H1 (cell line): ENCODE results near the gene TIMP4. TPM values are rescaled to one million over a fixed set of nuclear protein-coding genes. Genes with fewer than 3 reads are reported as not detected.
A peak's percentile ranks its signal among the peaks of the same experiment; 100 is the strongest.

Source experiments
- CTCF ChIA-PET: fragments of 300-600 bp; sonication (Branson Sonifier 250); formaldehyde crosslinking; loops from one replicate; lab custom pipeline; 2021; ENCODE audit not compliant: partially characterized antibody; lab: Charles Lee
- POLR2A ChIA-PET: fragments of 300-600 bp; sonication (Branson Sonifier 250); formaldehyde crosslinking; loops from one replicate; lab custom pipeline; 2021; ENCODE audit warnings: inconsistent platforms; ENCODE audit not compliant: partially characterized antibody; lab: Charles Lee
- DNase-seq, 2 experiments: peaks; one replicate each; pipeline versions ENCODE4 v3.0.0 to v3.0.0-alpha.2; 2010 to 2022; ENCODE audit warnings: low spot score in 2 of 2, low read depth in 1 of 2, mixed read lengths in 1 of 2
- FAIRE-seq: peaks from 2 replicates; lab custom pipeline; 2011; peaks lifted over from hg19 to GRCh38; lab: Jason Lieb, UNC
- H2AFZ ChIP-seq: 2 replicates; pipeline ENCODE4 v1.8.1; 2012; ENCODE audit warnings: low read length, inconsistent platforms
- H2AK5ac ChIP-seq: 2 replicates; pipeline ENCODE4 v1.6.1; 2013; ENCODE audit warnings: low read depth, low read length
- H2BK120ac ChIP-seq: replicated peaks from 2 replicates; pipeline ENCODE3; 2013; ENCODE audit warnings: low read depth, low read length, inconsistent platforms
- H2BK12ac ChIP-seq: 2 replicates; pipeline ENCODE4 v1.6.1; 2013; ENCODE audit warnings: low read depth, low read length
- H2BK15ac ChIP-seq: 2 replicates; pipeline ENCODE4 v1.6.1; 2013; ENCODE audit warnings: low read length
- H2BK20ac ChIP-seq: 2 replicates; pipeline ENCODE4 v1.6.1; 2013; ENCODE audit warnings: low read length
- H2BK5ac ChIP-seq: 2 replicates; pipeline ENCODE4 v1.6.1; 2013; ENCODE audit warnings: low read depth, low read length
- H3K14ac ChIP-seq: 2 replicates; pipeline ENCODE4 v1.6.1; 2013; ENCODE audit warnings: inconsistent platforms; ENCODE audit not compliant: insufficient read length
- H3K18ac ChIP-seq: 2 replicates; pipeline ENCODE4 v1.6.1; 2013; ENCODE audit warnings: low read length; ENCODE audit errors: extremely low read depth
- H3K23ac ChIP-seq: 2 replicates; pipeline ENCODE4 v1.6.1; 2013; ENCODE audit warnings: inconsistent platforms; ENCODE audit not compliant: insufficient read length
- H3K23me2 ChIP-seq: 2 replicates; pipeline ENCODE4 v1.6.1; 2013; ENCODE audit warnings: low read depth, low read length
- H3K27ac ChIP-seq: 2 replicates; pipeline ENCODE4 v1.6.1; 2011; ENCODE audit warnings: low read depth, low read length, inconsistent platforms
- H3K27me3 ChIP-seq, 4 experiments: replicated peaks in 1 of 4; 1 replicate in 1 of 4; 2 replicates in 3 of 4; pipeline versions ENCODE4 v1.6.1 to v1.8.1; 2011 to 2013; ENCODE audit warnings: low read length in 3 of 4, mild to moderate bottlenecking in 3 of 4, inconsistent platforms in 2 of 4, mixed read lengths in 2 of 4, moderate library complexity in 1 of 4; ENCODE audit not compliant: control insufficient read depth in 3 of 4, insufficient read depth in 3 of 4; ENCODE audit errors: extremely low read depth in 1 of 4
- H3K36me3 ChIP-seq, 4 experiments: 2 replicates each; pipeline versions ENCODE4 v1.6.1 to v1.8.1; 2011 to 2013; ENCODE audit warnings: mild to moderate bottlenecking in 4 of 4, low read length in 3 of 4, moderate library complexity in 2 of 4, control low read depth in 1 of 4, inconsistent platforms in 1 of 4; ENCODE audit not compliant: insufficient read depth in 4 of 4, control insufficient read depth in 2 of 4
- H3K4ac ChIP-seq: replicated peaks from 2 replicates; pipeline ENCODE3; 2013; ENCODE audit warnings: low read length, low read depth, mixed read lengths, inconsistent platforms; ENCODE audit not compliant: insufficient read length
- H3K4me1 ChIP-seq, 4 experiments: replicated peaks in 1 of 4; 1 replicate in 1 of 4; 2 replicates in 3 of 4; pipeline versions ENCODE4 v1.6.1 to v1.8.1; 2011 to 2013; ENCODE audit warnings: low read length in 3 of 4, inconsistent platforms in 2 of 4, mixed read lengths in 1 of 4; ENCODE audit not compliant: insufficient read depth in 4 of 4, control insufficient read depth in 3 of 4
- H3K4me2 ChIP-seq, 2 experiments: 2 replicates each; pipeline versions ENCODE4 v1.6.1 to v1.8.1; 2011 to 2013; ENCODE audit warnings: low read depth in 2 of 2, low read length in 2 of 2, control low read depth in 1 of 2, inconsistent platforms in 1 of 2, mild to moderate bottlenecking in 1 of 2; ENCODE audit not compliant: insufficient read depth in 1 of 2
- H3K4me3 ChIP-seq, 4 experiments: fragments of 200-600, 300-600 bp in 1 of 4; sonication (generic), shearing (Covaris generic), sonication (Bioruptor Twin) in 1 of 4; 2 replicates each; pipeline versions ENCODE4 v1.5.1 to v1.8.1; 2011 to 2016; ENCODE audit warnings: low read length in 4 of 4, low read depth in 3 of 4, control low read depth in 2 of 4, inconsistent platforms in 2 of 4, mild to moderate bottlenecking in 2 of 4, mixed read lengths in 1 of 4, moderate library complexity in 1 of 4; ENCODE audit not compliant: insufficient read depth in 2 of 4; ENCODE audit errors: extremely low read depth in 1 of 4
- H3K56ac ChIP-seq: replicated peaks from 2 replicates; pipeline ENCODE3; 2013; ENCODE audit warnings: low read depth, mild to moderate bottlenecking, mixed read lengths, low read length, inconsistent platforms; ENCODE audit not compliant: insufficient read length
- H3K79me1 ChIP-seq: 2 replicates; pipeline ENCODE4 v1.6.1; 2013; ENCODE audit warnings: low read depth, low read length, control low read depth
- H3K79me2 ChIP-seq, 2 experiments: 2 replicates each; pipeline versions ENCODE4 v1.6.1 to v1.8.1; 2012 to 2013; ENCODE audit warnings: low read length in 2 of 2, mild to moderate bottlenecking in 2 of 2, inconsistent platforms in 1 of 2; ENCODE audit not compliant: insufficient read depth in 2 of 2, control insufficient read depth in 1 of 2
- H3K9ac ChIP-seq, 4 experiments: replicated peaks in 1 of 4; 1 replicate in 1 of 4; 2 replicates in 3 of 4; pipeline versions ENCODE4 v1.6.1 to v1.8.1; 2011 to 2013; ENCODE audit warnings: low read depth in 3 of 4, low read length in 3 of 4, control low read depth in 2 of 4, mild to moderate bottlenecking in 2 of 4, moderate library complexity in 2 of 4, inconsistent platforms in 1 of 4; ENCODE audit errors: extremely low read depth in 1 of 4
- H3K9me3 ChIP-seq, 2 experiments: 2 replicates each; pipeline versions ENCODE4 v1.6.1 to v1.8.1; 2012 to 2013; ENCODE audit warnings: mild to moderate bottlenecking in 2 of 2, moderate library complexity in 2 of 2, control low read depth in 1 of 2, inconsistent platforms in 1 of 2, low read depth in 1 of 2, low read length in 1 of 2, mixed read lengths in 1 of 2; ENCODE audit not compliant: insufficient read depth in 2 of 2
- H4K20me1 ChIP-seq, 2 experiments: replicated peaks in 1 of 2; 2 replicates each; pipeline versions ENCODE3 to v1.8.1; 2011 to 2013; ENCODE audit warnings: inconsistent platforms in 2 of 2, low read length in 2 of 2, mild to moderate bottlenecking in 1 of 2; ENCODE audit not compliant: insufficient read depth in 2 of 2, control insufficient read depth in 1 of 2
- H4K5ac ChIP-seq: 2 replicates; pipeline ENCODE4 v1.6.1; 2013; ENCODE audit warnings: low read length, low read depth, mixed read lengths, inconsistent platforms; ENCODE audit not compliant: insufficient read length
- H4K8ac ChIP-seq: 2 replicates; pipeline ENCODE4 v1.8.0; 2013; ENCODE audit warnings: mild to moderate bottlenecking, moderate library complexity, low read length, inconsistent platforms; ENCODE audit not compliant: insufficient read depth; ENCODE audit errors: extremely low read depth
- H4K91ac ChIP-seq: replicated peaks from 2 replicates; pipeline ENCODE3; 2013; ENCODE audit warnings: low read length, mixed read lengths, inconsistent platforms; ENCODE audit not compliant: insufficient read length
- CBX8 ChIP-seq: fragments of 300-800, 300-1000 bp; sonication (generic); IDR thresholded peaks from 2 replicates; pipeline ENCODE4 v1.7.1; 2016; ENCODE audit warnings: low read depth, low read length, borderline replicate concordance
- CHD2 ChIP-seq: IDR thresholded peaks from 2 replicates; pipeline ENCODE4 v1.6.1; 2012; ENCODE audit warnings: low read length, improper control_type of control experiment
- CTBP2 ChIP-seq: IDR thresholded peaks from 2 replicates; pipeline ENCODE4 v1.7.0; 2011; ENCODE audit warnings: borderline replicate concordance, mild to moderate bottlenecking, moderate library complexity, mixed read lengths, low read length; ENCODE audit not compliant: insufficient read depth, insufficient read length
- CTCF ChIP-seq, 3 experiments: IDR thresholded peaks; 1 replicate in 2 of 3; 2 replicates in 1 of 3; pipeline versions ENCODE4 v1.5.1 to v1.6.1; 2011; ENCODE audit warnings: low read length in 3 of 3, mild to moderate bottlenecking in 3 of 3, inconsistent platforms in 2 of 3, low read depth in 1 of 3, moderate library complexity in 1 of 3; ENCODE audit not compliant: insufficient read depth in 1 of 3; ENCODE audit errors: control extremely low read depth in 1 of 3
- GABPA ChIP-seq: IDR thresholded peaks from 2 replicates; pipeline ENCODE4 v1.6.1; 2011; ENCODE audit warnings: mild to moderate bottlenecking, low read length, moderate library complexity, borderline replicate concordance; ENCODE audit not compliant: insufficient read depth
- GTF2F1 ChIP-seq: IDR thresholded peaks from 2 replicates; pipeline ENCODE4 v1.6.1; 2012; ENCODE audit warnings: low read depth, low read length, improper control_type of control experiment, borderline replicate concordance
- NRF1 ChIP-seq: IDR thresholded peaks from 2 replicates; pipeline ENCODE4 v1.6.1; 2011; ENCODE audit warnings: mild to moderate bottlenecking, low read depth, low read length, improper control_type of control experiment
- PHF8 ChIP-seq: fragments of 200-600 bp; sonication (generic); conservative IDR thresholded peaks from 2 replicates; pipeline ENCODE4 v1.7.1; 2012; ENCODE audit warnings: low read depth, mild to moderate bottlenecking, inconsistent platforms, low read length, moderate library complexity
- RNF2 ChIP-seq: fragments of 200-900, 300-1000 bp; sonication (generic); IDR thresholded peaks from 2 replicates; pipeline ENCODE4 v1.7.1; 2016; ENCODE audit warnings: borderline replicate concordance, low read depth, mild to moderate bottlenecking, antibody characterized with exemption, low read length; ENCODE audit not compliant: poor library complexity, severe bottlenecking; ENCODE audit errors: missing control alignments
- SP2 ChIP-seq: IDR thresholded peaks from 2 replicates; pipeline ENCODE4 v1.6.1; 2012; ENCODE audit warnings: mild to moderate bottlenecking, low read length, inconsistent platforms
- WGBS, 2 experiments: shearing (Covaris generic) in 1 of 2; methylation state at CpG; one replicate each; pipeline versions ENCODE4 v1.1.6 to v1.1.7; 2013 to 2015; ENCODE audit warnings: low lambda C conversion rate in 2 of 2, mixed read lengths in 2 of 2, inconsistent platforms in 1 of 2, low coverage in 1 of 2, missing lambda C conversion rate in 1 of 2; ENCODE audit not compliant: insufficient replicate concordance in 2 of 2, insufficient coverage in 1 of 2, insufficient read length in 1 of 2; ENCODE audit errors: extremely low coverage in 1 of 2, missing lambda C conversion rate in 1 of 2; 5-methylcytosine and 5-hydroxymethylcytosine counted together
- polyA plus RNA-seq, 7 experiments: library from polyadenylated mRNA; depleted of rRNA in 3 of 7; stranded (reverse) in 5 of 7; unstranded in 2 of 7; fragments of >200 nt in 5 of 7; fragments of 200-250 nt in 2 of 7; gene quantifications; 1 replicate in 5 of 7; 2 replicates in 1 of 7; 4 replicates in 1 of 7; pipeline versions ENCODE4 v1.2.1 to v1.2.3, GENCODE V29; 2011 to 2013; ENCODE audit warnings: missing spikeins in 2 of 7, mixed read lengths in 2 of 7
- total RNA-seq: library from RNA; stranded (reverse); fragmentation: NEBNext Ultra II Directional; extraction: Animal tissue kit (Norgen Biotek cat#: 25700); gene quantifications from 2 replicates; pipeline ENCODE4 v1.2.1, GENCODE V29; 2021

TIMP4 gene
- total and polyA plus RNA-seq, 2 of the 8 experiments (the other 6 are each of a cell fraction or from before 2014, with no cell fraction given): 5.1 to 8.7 TPM

- no peak overlapping the region for H4K5ac ChIP-seq
- H2BK20ac ChIP-seq: no peak overlapping the region
- CTCF ChIA-PET: interaction anchor here (2.0 to 7.2 kb wide), 3 partner anchors 11 to 54 kb away, joined by 6 to 54 read pairs (median 9); no protein-coding TSS in a partner anchor
- no peaks in the 10 kb centered on the region for H3K36me3 ChIP-seq
- no peaks in the 10 kb centered on the region for H3K27me3 ChIP-seq
- no peak overlapping the region for H3K56ac ChIP-seq
- H2AFZ ChIP-seq: no peak overlapping the region
- H3K23ac ChIP-seq: no peak overlapping the region
- H3K9ac ChIP-seq: no peak overlapping the region
- H3K4me2 ChIP-seq: no peak overlapping the region
- no peak overlapping the region for H3K27ac ChIP-seq
- POLR2A ChIA-PET: no interaction called here
- H3K18ac ChIP-seq: no peak overlapping the region
- no peak overlapping the region for H3K4ac ChIP-seq
- H2BK12ac ChIP-seq: no peak overlapping the region
- FAIRE-seq: no peak
- H2BK120ac ChIP-seq: no peak overlapping the region
- no peaks in the 10 kb centered on the region for H3K4me1 ChIP-seq
- WGBS, 2 experiments: 87% methylated on average over 8 of the region's 8 CpGs; no CpG with 5 or more reads in 1 of the 2 experiments
- no peak overlapping the region for H2AK5ac ChIP-seq
- no peak overlapping the region for H3K14ac ChIP-seq
- no peak overlapping the region for H2BK5ac ChIP-seq
- DNase-seq: no peak
- H3K79me2 ChIP-seq: no peaks in the 10 kb centered on the region
- H4K8ac ChIP-seq: peak overlapping the region; percentile 53; the same call in 1 of the 2 replicates
- H3K9me3 ChIP-seq: no peaks in the 10 kb centered on the region
- H3K79me1 ChIP-seq: no peaks in the 10 kb centered on the region
- no peaks in the 10 kb centered on the region for H4K20me1 ChIP-seq
- no peak overlapping the region for H2BK15ac ChIP-seq
- H3K4me3 ChIP-seq: no peak overlapping the region
- H4K91ac ChIP-seq: no peak overlapping the region
- no peaks in the 10 kb centered on the region; the same call in 1 of the 2 replicates for H3K23me2 ChIP-seq
- TF ChIP-seq NRF1 (no peak), CHD2 (no peak), GTF2F1 (no peak), SP2 (no peak), CTCF (IDR thresholded peaks at IDR 0.05; ENCODE audit: control extremely low read depth in 1 of 3, insufficient read depth in 1 of 3, low read depth in 1 of 3, low read length in 3 of 3) (no peak), CTBP2 (no peak), RNF2 (no peak), GABPA (no peak), PHF8 (no peak), CBX8 (no peak)
These were observed 30.1 kb upstream of the TIMP4 start for GRCh38 chr3:12188681-12189287.
